ENCODE measurements around the gene PCBD2.
A peak's percentile ranks its signal among the peaks of the same experiment; 100 is the strongest.

Gene PCBD2

GRCh38 chr5:135008981-135009735 is 104.2 kb downstream of the PCBD2 start:
- DNase-seq = peak; percentile 52

- peak; percentile 40 for DNase-seq
Observed at GRCh38 chr5:135009736-135010501, 105.0 kb downstream of the PCBD2 start.

- DNase-seq = peak; percentile 42
Observed at GRCh38 chr5:135010502-135011354, 105.8 kb downstream of the PCBD2 start.

DNA sequence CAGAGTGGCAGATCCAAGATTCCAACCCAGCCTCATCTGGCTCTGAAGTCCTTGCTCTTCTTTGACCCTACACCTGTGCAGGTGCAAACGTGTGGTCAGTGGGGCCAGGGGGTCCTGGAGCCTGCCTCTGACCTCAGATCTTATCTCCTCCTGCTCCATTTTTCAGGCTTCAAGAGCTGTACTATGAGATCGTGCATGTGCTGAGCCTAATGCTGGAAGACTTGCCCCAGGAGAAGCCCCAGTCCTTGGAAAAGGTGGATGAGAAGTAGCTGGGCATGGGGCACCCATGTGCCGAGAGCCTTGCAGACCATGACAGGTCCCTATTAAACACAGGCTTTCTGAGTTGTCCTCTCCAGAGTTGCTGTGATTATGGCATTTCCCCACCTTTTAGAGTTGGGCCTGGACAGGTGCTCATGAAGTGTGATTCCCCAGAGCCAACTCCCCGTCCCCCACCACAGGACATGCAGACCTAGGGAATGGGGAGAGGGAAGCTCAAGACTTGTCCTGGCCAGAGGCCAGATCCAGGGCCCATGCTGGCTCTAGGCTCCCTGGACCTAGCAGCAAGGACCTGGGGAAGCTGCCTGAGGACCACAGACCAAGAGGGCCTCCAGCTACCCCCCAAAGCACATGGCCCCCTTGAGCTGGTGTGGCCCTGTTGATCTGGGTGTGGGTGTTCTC is 106.6 kb downstream of the PCBD2 start:
- DNase-seq = peak; percentile 51

GRCh38 chr5:135012033-135012588 is 107.2 kb downstream of the PCBD2 start:
- DNase-seq = peak; percentile 34

Data from islet precursor cell (in vitro differentiated cells).